GM12878 (cell line): Measurements from ENCODE around the gene MMP19. TPM values are rescaled to one million over a fixed set of nuclear protein-coding genes. Genes with fewer than 3 reads are reported as not detected.

Source experiments
- ATAC-seq: fragments of 200-7000 bp; cut with Tn5 transposase; 3 replicates; pipeline ENCODE4 v1.9.1; 2020; ENCODE audit warnings: mild to moderate bottlenecking, moderate library complexity
- BruUV-seq: library from RNA; stranded (reverse); fragments of 400-500 nt; replicated peaks from 2 replicates; lab custom pipeline; 2021; lab: Mats Ljungman, UMichigan
- CTCF ChIA-PET: fragments of 300-600 bp; sonication (Branson Sonifier 250); formaldehyde crosslinking; extraction: SDS; loops from one replicate; lab custom pipeline; 2021; ENCODE audit warnings: inconsistent platforms; lab: Yijun Ruan, JAX
- POLR2A ChIA-PET: fragments of 350-600 bp; formaldehyde crosslinking; extraction: SDS; loops from one replicate; lab custom pipeline; 2021; ENCODE audit warnings: inconsistent platforms; lab: Charles Lee
- RAD21 ChIA-PET: fragments of 300-600 bp; sonication (Branson Sonifier 250); formaldehyde crosslinking; loops from one replicate; lab custom pipeline; 2023; ENCODE audit warnings: antibody characterized with exemption; ENCODE audit not compliant: unreplicated experiment; lab: Charles Lee
- SMC1A ChIA-PET: fragments of 300-600 bp; sonication (Branson Sonifier 250); formaldehyde crosslinking; loops from one replicate; lab custom pipeline; 2023; ENCODE audit not compliant: unreplicated experiment, uncharacterized antibody; lab: Charles Lee
- DNase-seq: peaks from one replicate; pipeline ENCODE4 v3.0.0-alpha.2; 2011; ENCODE audit warnings: low read depth, low spot score
- FAIRE-seq: peaks from 3 replicates; lab custom pipeline; 2011; peaks lifted over from hg19 to GRCh38; lab: Jason Lieb, UNC
- H2AFZ ChIP-seq: 2 replicates; pipeline ENCODE4 v1.6.0; 2011; ENCODE audit warnings: low read depth, low read length, control low read depth; ENCODE audit not compliant: control insufficient read depth
- H3K27ac ChIP-seq: 2 replicates; pipeline ENCODE4 v1.5.1; 2011; ENCODE audit warnings: control low read depth; ENCODE audit not compliant: control insufficient read depth, insufficient read depth
- H3K27me3 ChIP-seq, 2 experiments: replicated peaks in 1 of 2; 2 replicates each; pipeline versions ENCODE4 v1.6.0 to v1.6.1; 2011; ENCODE audit warnings: low read length in 1 of 2; ENCODE audit not compliant: control insufficient read depth in 2 of 2, insufficient read depth in 2 of 2
- H3K36me3 ChIP-seq, 2 experiments: 2 replicates each; pipeline ENCODE4 v1.5.1; 2011; ENCODE audit warnings: low read length in 1 of 2; ENCODE audit not compliant: control insufficient read depth in 2 of 2, insufficient read depth in 2 of 2
- H3K4me1 ChIP-seq: 2 replicates; pipeline ENCODE4 v1.6.1; 2011; ENCODE audit warnings: mild to moderate bottlenecking, low read length, moderate library complexity, mixed read lengths; ENCODE audit not compliant: control insufficient read depth, insufficient read depth
- H3K4me2 ChIP-seq: 2 replicates; pipeline ENCODE4 v1.6.0; 2011; ENCODE audit warnings: control low read depth; ENCODE audit not compliant: control insufficient read depth, insufficient read depth
- H3K4me3 ChIP-seq: fragments of 200-600 bp; sonication (generic); 2 replicates; pipeline ENCODE4 v1.5.1; 2016
- H3K79me2 ChIP-seq: 2 replicates; pipeline ENCODE4 v1.6.0; 2011; ENCODE audit warnings: low read length; ENCODE audit not compliant: control insufficient read depth, insufficient read depth
- H3K9ac ChIP-seq: 2 replicates; pipeline ENCODE4 v1.8.0; 2011; ENCODE audit warnings: low read length, control low read depth, mixed read lengths; ENCODE audit not compliant: control insufficient read depth, insufficient read depth
- H3K9me3 ChIP-seq: replicated peaks from 3 replicates; pipeline ENCODE4 v1.5.1; 2011; ENCODE audit warnings: mild to moderate bottlenecking, low read length; ENCODE audit not compliant: control insufficient read depth, insufficient read depth
- H4K20me1 ChIP-seq: 2 replicates; pipeline ENCODE4 v1.6.0; 2011; ENCODE audit not compliant: control insufficient read depth, insufficient read depth
- BCL11A ChIP-seq: IDR thresholded peaks from 2 replicates; pipeline ENCODE4 v1.6.1; 2011; ENCODE audit warnings: low read depth, low read length
- CEBPZ ChIP-seq: fragments of 150-350 bp; IDR thresholded peaks from 2 replicates; pipeline ENCODE4 v1.6.1; 2016; ENCODE audit warnings: low read depth, low read length
- E4F1 ChIP-seq: fragments of 450-650 bp; IDR thresholded peaks from 2 replicates; pipeline ENCODE4 v1.6.1; 2018; ENCODE audit warnings: borderline replicate concordance, mild to moderate bottlenecking; ENCODE audit not compliant: partially characterized antibody
- EP300 ChIP-seq, 2 experiments: fragments of 150-350 bp in 1 of 2; IDR thresholded peaks; 2 replicates each; pipeline ENCODE4 v1.6.1; 2011 to 2012; ENCODE audit warnings: low read depth in 2 of 2, low read length in 2 of 2, borderline replicate concordance in 1 of 2, improper control_type of control experiment in 1 of 2, inconsistent platforms in 1 of 2; ENCODE audit not compliant: control insufficient read depth in 1 of 2
- MEF2B ChIP-seq: fragments of 450-650 bp; IDR thresholded peaks from 2 replicates; pipeline ENCODE4 v1.6.1; 2018; ENCODE audit warnings: mild to moderate bottlenecking, moderate library complexity; ENCODE audit not compliant: partially characterized antibody, poor library complexity, severe bottlenecking
- PAX5 ChIP-seq: IDR thresholded peaks from 2 replicates; pipeline ENCODE4 v1.6.1; 2011; ENCODE audit warnings: low read depth, low read length, borderline replicate concordance
- RELB ChIP-seq: fragments of 450-650 bp; IDR thresholded peaks from 2 replicates; pipeline ENCODE4 v1.6.1; 2017; ENCODE audit warnings: low read depth, mild to moderate bottlenecking, moderate library complexity
- SMC3 ChIP-seq: IDR thresholded peaks from 2 replicates; pipeline ENCODE4 v1.6.1; 2011; ENCODE audit warnings: low read length, improper control_type of control experiment, borderline replicate concordance
- TARDBP ChIP-seq: IDR thresholded peaks from 2 replicates; pipeline ENCODE4 v1.6.1; 2016; ENCODE audit warnings: borderline replicate concordance
- WGBS: methylation state at CpG from one replicate; pipeline ENCODE4 v1.1.6; 2016; ENCODE audit warnings: low lambda C conversion rate; ENCODE audit not compliant: insufficient replicate concordance, insufficient coverage; ENCODE audit errors: missing lambda C conversion rate; 5-methylcytosine and 5-hydroxymethylcytosine counted together
- in situ Hi-C: fragments of 300-500 bp; cut with MboI; formaldehyde crosslinking; loops from 9 replicates; pipeline ENCODE4 v1.14.3; 2018; ENCODE audit warnings: mixed read lengths
- intact Hi-C: fragments of 100-400 bp; cut with micrococcal nuclease; formaldehyde crosslinking; loops from one replicate; pipeline ENCODE4 v1.14.2; 2022; ENCODE audit not compliant: unreplicated experiment
- polyA plus RNA-seq, 11 experiments: library from polyadenylated mRNA; depleted of rRNA in 4 of 11; unstranded in 6 of 11; stranded (reverse) in 5 of 11; fragments of >200 nt; fragmentation: Nextera tagmentation in 4 of 11; fragmentation: Illumina TruSeq in 1 of 11; extraction: Ambion mirVana in 4 of 11; extraction: Trizol in 1 of 11; gene quantifications; 1 replicate in 1 of 11; 2 replicates in 10 of 11; pipeline versions ENCODE4 v1.2.1 to v1.2.3, GENCODE V29; 2011 to 2016; ENCODE audit warnings: inconsistent platforms in 2 of 11, missing spikeins in 2 of 11, low read depth in 1 of 11
- total RNA-seq, 4 experiments: library from RNA; depleted of rRNA in 3 of 4; stranded (reverse); fragments of >200 nt in 3 of 4; fragmentation: Illumina TruSeq in 1 of 4; extraction: Trizol in 1 of 4; gene quantifications; 2 replicates each; pipeline versions ENCODE4 v1.2.1 to v1.2.3, GENCODE V29; 2013 to 2021

MMP19 gene
- total and polyA plus RNA-seq, 10 of the 15 experiments (the other 5 are each of a cell fraction or from before 2014, with no cell fraction given), result 0.03 to 0.04 (median 0.04) TPM; not detected in 7

GRCh38 chr12:55814257-55814656 is 28.5 kb downstream of the MMP19 start (continued):
- TF ChIP-seq CEBPZ, result no peak
- no peak for TF ChIP-seq SMC3
- no peak for TF ChIP-seq BCL11A

- ChIA-PET CTCF (interaction anchor here (0.7 to 2.7 kb wide), 8 partner anchors 15 to 226 kb away, joined by 3 to 12 read pairs (median 4); no protein-coding TSS in a partner anchor), RAD21 (interaction anchor here (1.0 to 1.7 kb wide), 2 partner anchors 8 to 74 kb away, joined by 3 to 5 read pairs; no protein-coding TSS in a partner anchor), POLR2A (interaction anchor here (0.9 to 1.8 kb wide), 3 partner anchors 18 to 66 kb away, joined by 4 read pairs; partner anchors contain the start of gene DNAJC14), SMC1A (interaction anchor here (0.6 to 2.8 kb wide), 6 partner anchors 9 to 121 kb away, joined by 3 to 15 read pairs (median 4); no protein-coding TSS in a partner anchor)
- Histone ChIP-seq H3K9me3 (no peaks in the 10 kb centered on the region), H4K20me1 (peaks cover 4% of the 10 kb centered on the region; the same call in 1 of the 2 replicates), H2AFZ (no peak overlapping the region), H3K36me3 (peaks cover 1 to 14% of the 10 kb centered on the region in 2 experiments; a peak in 3 of 4 replicates), H3K4me2 (no peak overlapping the region; the same call in 1 of the 2 replicates), H3K27ac (no peak overlapping the region), H3K79me2 (peaks cover 84% of the 10 kb centered on the region), H3K4me1 (0 out of 2 replicates have a peak, but pooled peaks cover 5% of the 10 kb centered on the region), H3K9ac (no peak overlapping the region), H3K4me3 (no peak overlapping the region), H3K27me3 (no peaks in the 10 kb centered on the region)
- in situ Hi-C loops (no loop called here), intact Hi-C loops (no loop called here)
- 100% methylated on average over 1 of the region's 1 CpG for WGBS
- TSS peak; percentile 2 for BruUV-seq
- ATAC-seq (0 out of 3 replicates have a peak, but pooled peaks have one; percentile 12), FAIRE-seq (no peak), DNase-seq (no peak)
- TF ChIP-seq PAX5 (no peak), TARDBP (no peak), E4F1 (no peak), RELB (no peak), CEBPZ (no peak), MEF2B (no peak), EP300 (IDR thresholded peaks at IDR 0.05; ENCODE audit: borderline replicate concordance in 1 of 2, control insufficient read depth in 1 of 2, low read depth in 2 of 2, low read length in 2 of 2) (no peak)
Observed at GRCh38 chr12:55812088-55812487, 30.6 kb downstream of the MMP19 start.
